Measurements from ENCODE around the gene ORMDL2. TPM values are rescaled to one million over a fixed set of nuclear protein-coding genes. Genes with fewer than 3 reads are reported as not detected.
A peak's percentile ranks its signal among the peaks of the same experiment; 100 is the strongest.

ORMDL2 gene, protein sequence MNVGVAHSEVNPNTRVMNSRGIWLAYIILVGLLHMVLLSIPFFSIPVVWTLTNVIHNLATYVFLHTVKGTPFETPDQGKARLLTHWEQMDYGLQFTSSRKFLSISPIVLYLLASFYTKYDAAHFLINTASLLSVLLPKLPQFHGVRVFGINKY
- 10 to 100 TPM; 42.1 to 97.8 (median 74.2) TPM for total RNA-seq
- long read RNA-seq, donor 1, transcript ORMDL2-201 (4 exons, 2,141 nt), result major isoform, 8 of 9 reads
- long read RNA-seq, donor 1, partial matches to known transcripts, result 1 of 9 reads
- long read RNA-seq, donor 1, other reads (novel, unspliced or antisense), result 0 of 9 reads
- long read RNA-seq, donor 2, transcript ORMDL2-201 (4 exons, 2,141 nt), result major isoform, 25 of 28 reads
- long read RNA-seq, donor 2, partial matches to known transcripts, result 2 of 28 reads
- long read RNA-seq, donor 2, other reads (novel, unspliced or antisense), result 1 of 28 reads

DNA sequence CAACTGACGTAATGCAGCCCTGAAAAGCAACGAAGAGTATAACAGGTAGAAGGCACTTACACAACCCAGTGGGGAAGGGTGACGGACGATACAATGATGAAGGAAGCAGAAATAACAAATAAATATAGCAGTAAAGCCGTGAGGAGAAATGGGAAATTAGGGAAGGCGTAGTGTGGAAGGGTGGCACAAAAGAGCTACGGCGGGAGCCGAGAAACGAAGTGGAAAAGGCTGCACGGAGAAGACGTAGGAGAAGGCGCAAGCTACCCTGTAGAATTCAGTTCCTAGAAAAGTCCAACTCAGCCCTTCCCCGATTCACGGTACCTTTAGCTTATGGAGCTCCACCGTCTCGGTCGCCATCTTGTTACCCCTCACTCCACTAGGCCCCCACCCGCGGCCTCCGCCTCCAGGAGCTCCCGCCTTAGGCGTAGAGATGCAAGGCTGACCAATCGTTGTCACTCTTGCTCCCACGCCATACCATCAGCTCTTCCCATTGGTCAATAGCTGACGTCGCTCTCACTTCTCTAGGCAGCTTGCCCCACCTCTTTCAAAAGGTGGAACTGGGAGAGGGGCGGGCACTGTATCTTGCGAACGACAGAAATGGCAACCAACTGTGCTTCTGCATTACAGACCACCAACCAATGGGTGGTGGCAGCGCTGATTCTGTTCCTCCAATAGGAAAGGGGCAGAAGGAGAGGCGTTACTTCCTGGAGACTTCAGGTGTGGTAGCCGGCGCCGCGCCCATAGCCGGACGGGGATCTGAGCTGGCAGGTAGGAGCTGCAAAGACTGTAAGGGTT lies at the start of gene ORMDL2, which contains the start of gene SARNP:
ORMDL2 (plus strand) TSS at position 697 of the 795 bp plus-strand sequence. CDS start 959 bp downstream, outside the sequence.
SARNP (minus strand) TSS at position 380 of the 795 bp plus-strand sequence; CDS start at position 357, 23 bp downstream.
- DNase-seq (peak; percentile 94 to 98 (median 96)), ATAC-seq (peak; percentile 96)
- Histone ChIP-seq H3K36me3 (ENCODE audit: low read depth) (peaks cover 13% of the 10 kb centered on the region), H3K4me1 (ENCODE audit: low read depth) (peaks cover 32% of the 10 kb centered on the region), H3K9me3 (no peaks in the 10 kb centered on the region), H3K4me3 (peak within 1 kb of the TSS; percentile 67)
- TF ChIP-seq, protein P1, sequence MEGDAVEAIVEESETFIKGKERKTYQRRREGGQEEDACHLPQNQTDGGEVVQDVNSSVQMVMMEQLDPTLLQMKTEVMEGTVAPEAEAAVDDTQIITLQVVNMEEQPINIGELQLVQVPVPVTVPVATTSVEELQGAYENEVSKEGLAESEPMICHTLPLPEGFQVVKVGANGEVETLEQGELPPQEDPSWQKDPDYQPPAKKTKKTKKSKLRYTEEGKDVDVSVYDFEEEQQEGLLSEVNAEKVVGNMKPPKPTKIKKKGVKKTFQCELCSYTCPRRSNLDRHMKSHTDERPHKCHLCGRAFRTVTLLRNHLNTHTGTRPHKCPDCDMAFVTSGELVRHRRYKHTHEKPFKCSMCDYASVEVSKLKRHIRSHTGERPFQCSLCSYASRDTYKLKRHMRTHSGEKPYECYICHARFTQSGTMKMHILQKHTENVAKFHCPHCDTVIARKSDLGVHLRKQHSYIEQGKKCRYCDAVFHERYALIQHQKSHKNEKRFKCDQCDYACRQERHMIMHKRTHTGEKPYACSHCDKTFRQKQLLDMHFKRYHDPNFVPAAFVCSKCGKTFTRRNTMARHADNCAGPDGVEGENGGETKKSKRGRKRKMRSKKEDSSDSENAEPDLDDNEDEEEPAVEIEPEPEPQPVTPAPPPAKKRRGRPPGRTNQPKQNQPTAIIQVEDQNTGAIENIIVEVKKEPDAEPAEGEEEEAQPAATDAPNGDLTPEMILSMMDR (IDR thresholded peaks at IDR 0.05), result no peak
- intact Hi-C loops (cut with DNase I, micrococcal nuclease), result loop anchor here in 1 of 2 donors (10.0 kb wide), 1 partner anchor 117 kb away; the partner anchor contains the start of gene DGKA

DNA sequence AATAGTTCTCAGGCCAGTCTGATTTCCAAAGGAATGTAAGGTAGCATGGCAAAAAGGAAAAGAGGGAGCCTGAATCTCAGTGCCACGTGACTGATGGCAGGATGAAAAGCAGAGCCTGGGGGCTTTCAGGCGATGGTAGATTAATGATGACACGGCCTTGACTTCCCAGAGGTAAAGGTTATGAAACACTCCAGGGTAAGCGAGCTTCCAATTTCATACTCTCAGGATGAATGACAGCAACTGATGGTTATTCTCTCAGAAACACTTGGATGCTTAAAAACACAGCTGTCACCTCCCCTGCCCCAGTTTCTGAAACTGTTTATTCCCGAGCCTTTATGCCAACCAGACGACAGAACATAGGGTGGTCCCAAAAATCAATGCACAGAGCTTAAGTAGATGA lies 46.1 kb upstream of the ORMDL2 start:
- no peak for ATAC-seq
- Histone ChIP-seq H3K4me3 (no peak overlapping the region), H3K4me1 (ENCODE audit: low read depth) (no peaks in the 10 kb centered on the region), H3K9me3 (no peaks in the 10 kb centered on the region), H3K36me3 (ENCODE audit: low read depth) (no peaks in the 10 kb centered on the region)
- intact Hi-C loops (cut with DNase I, micrococcal nuclease), result no loop called here
- TF ChIP-seq, protein P1 (IDR thresholded peaks at IDR 0.05), result no peak
- DNase-seq, result no peak

DNA sequence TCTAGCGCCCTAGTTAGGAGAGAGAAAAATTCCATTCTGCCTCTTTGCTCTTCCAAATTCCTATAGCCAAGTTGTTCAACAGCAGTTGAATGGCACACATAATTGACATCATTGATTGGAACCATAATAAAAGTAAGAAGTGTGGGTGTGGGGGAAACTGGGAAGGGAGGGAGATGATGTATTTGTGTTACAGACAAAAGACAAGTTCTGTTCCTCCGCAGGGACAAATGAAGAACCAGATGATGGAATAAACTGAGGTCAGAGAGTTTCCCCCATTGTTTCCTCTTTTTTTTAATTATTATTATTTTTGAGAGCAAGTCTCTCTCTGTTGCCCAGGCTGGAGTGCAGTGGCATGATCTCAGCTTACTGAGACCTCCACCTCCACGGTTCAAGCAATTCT lies 40.0 kb upstream of the ORMDL2 start:
- no peak overlapping the region for H3K4me3 ChIP-seq
- TF ChIP-seq, protein P1 (IDR thresholded peaks at IDR 0.05), result no peak
- DNase-seq, result no peak
- intact Hi-C loops (cut with DNase I, micrococcal nuclease), result no loop called here
- ATAC-seq, result no peak
- H3K9me3 ChIP-seq, result no peaks in the 10 kb centered on the region
- H3K36me3 ChIP-seq (ENCODE audit: low read depth), result peaks cover 3% of the 10 kb centered on the region
- H3K4me1 ChIP-seq (ENCODE audit: low read depth), result no peaks in the 10 kb centered on the region

DNA sequence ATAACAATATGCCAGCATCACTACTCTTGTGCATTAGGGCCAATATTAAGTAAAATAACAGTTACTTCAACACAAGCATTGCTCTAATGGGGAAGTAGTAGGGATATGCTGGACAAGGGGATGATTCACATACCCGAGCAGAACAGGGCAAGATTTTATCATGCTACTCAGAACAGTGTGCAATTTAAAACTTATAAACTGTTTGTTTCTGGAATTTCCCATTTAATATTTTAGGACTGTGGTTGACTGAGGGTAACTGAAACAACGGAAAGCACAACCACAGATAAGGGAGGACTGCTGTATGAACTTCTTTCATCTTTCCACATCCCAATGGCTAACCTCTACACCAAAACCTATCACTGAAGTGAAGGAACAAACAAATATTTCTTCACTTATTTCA lies 37.2 kb upstream of the ORMDL2 start:
- Histone ChIP-seq H3K4me1 (ENCODE audit: low read depth) (no peaks in the 10 kb centered on the region), H3K36me3 (ENCODE audit: low read depth) (peaks cover 3% of the 10 kb centered on the region), H3K9me3 (no peaks in the 10 kb centered on the region), H3K4me3 (no peak overlapping the region)
- DNase-seq (no peak), ATAC-seq (no peak)
- intact Hi-C loops (cut with DNase I, micrococcal nuclease), result no loop called here
- TF ChIP-seq, protein P1 (IDR thresholded peaks at IDR 0.05), result no peak

DNA sequence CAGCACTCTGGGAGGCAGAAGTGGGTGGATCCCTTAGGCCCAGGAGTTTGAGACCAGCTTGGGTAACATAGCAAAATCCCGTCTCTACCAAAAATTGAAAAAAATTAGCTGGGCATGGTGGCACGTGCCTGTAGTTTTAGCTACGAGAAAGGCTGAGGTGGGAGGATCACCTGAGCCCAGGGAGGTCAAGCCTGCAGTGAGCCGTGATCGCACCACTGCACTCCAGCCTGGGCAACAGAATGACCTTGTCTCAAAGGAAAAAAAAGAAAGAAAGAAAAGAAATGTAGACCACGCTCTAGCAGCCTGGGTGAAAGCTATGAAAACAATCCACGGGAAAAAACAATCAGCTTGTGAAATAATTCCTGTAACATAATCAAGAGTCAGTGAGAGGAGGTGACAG lies 29.3 kb upstream of the ORMDL2 start:
- intact Hi-C loops (cut with DNase I, micrococcal nuclease), result no loop called here
- Histone ChIP-seq H3K4me1 (ENCODE audit: low read depth) (no peaks in the 10 kb centered on the region), H3K9me3 (no peaks in the 10 kb centered on the region), H3K4me3 (no peak overlapping the region), H3K36me3 (ENCODE audit: low read depth) (peaks cover 7% of the 10 kb centered on the region)
- ATAC-seq, result no peak
- TF ChIP-seq, protein P1 (IDR thresholded peaks at IDR 0.05), result no peak
- no peak for DNase-seq

Measured in mucosa of descending colon (tissue), 3 donors.